IPS DF 4.7 (cell line): Measurements from ENCODE around the gene PTPN9.
"Not testable (repeated sequence)": the region's sequence is repeated elsewhere in the genome, so short reads cannot be mapped to it uniquely, and the experiment has no call there.

Source experiments
- DNase-seq: peaks from one replicate; pipeline ENCODE4 v3.0.0-alpha.2; 2013; ENCODE audit warnings: low spot score; ENCODE audit errors: extremely low read depth

PTPN9 gene

GRCh38 chr15:75532413-75533250, 46.5 kb downstream of the PTPN9 start:
- peak; percentile 38 for DNase-seq

- DNase-seq = no peak
These were observed 48.1 kb downstream of the PTPN9 start for GRCh38 chr15:75531041-75531450.

- no peak for DNase-seq
These were observed 48.9 kb downstream of the PTPN9 start for GRCh38 chr15:75530169-75530568.

- not testable (repeated sequence) for DNase-seq
These were observed 53.4 kb downstream of the PTPN9 start for GRCh38 chr15:75525756-75526155.

GRCh38 chr15:75523011-75523410, 56.1 kb downstream of the PTPN9 start:
- no peak for DNase-seq

GRCh38 chr15:75517233-75517632, 61.9 kb downstream of the PTPN9 start:
- DNase-seq = no peak

DNA sequence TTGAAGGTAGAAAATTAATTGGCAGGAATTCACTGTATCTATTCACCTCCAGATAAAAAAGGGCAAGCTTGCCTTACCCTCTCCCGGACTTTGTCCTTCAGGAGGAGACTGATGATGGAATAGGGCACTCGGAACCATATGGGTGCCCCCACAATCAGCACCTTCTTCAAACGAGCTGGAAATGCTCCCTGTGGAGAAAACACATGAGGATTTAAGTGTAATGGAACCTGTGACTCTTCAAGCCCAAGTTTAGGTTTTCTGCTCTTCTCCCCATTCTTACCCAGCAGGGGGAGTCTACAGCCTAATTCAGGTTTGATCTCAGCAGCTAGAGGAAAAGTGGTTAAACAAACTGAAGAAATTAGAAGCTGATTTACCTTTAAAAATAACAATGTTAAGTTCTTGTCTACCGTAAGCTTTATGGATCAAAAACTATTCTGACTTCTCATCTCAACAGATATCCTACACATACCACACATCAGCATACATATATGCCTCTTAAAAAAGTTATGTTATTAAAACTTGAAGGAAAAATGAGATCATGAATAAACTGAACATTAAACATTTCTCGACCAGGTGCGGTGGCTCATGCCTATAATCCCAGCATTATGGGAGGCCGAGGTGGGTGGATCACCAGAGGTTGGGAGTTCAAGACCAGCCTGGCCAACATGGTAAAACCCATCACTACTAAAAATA, 70.1 kb downstream of the PTPN9 start:
- no peak for DNase-seq

DNA sequence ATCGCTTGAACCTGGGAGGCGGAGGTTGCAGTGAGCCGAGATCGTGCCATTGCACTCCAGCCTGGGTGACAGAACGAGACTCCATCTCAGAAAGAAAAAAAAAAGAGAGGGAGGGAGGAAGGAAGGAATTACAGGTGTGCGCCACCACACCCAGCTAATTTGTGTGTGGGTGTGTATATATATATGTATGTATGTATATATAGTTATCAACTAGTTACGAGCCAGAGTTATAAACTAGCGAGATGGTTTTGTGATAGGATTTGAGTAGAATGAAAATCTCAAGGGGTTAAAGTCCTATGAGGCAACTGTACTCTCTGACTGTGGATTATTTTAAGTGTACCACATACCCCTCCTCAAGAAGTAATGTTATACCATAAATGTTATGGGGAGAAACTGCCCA, 76.8 kb downstream of the PTPN9 start:
- DNase-seq = no peak

GRCh38 chr15:75493732-75494131, 85.4 kb downstream of the PTPN9 start:
- no peak for DNase-seq

- no peak for DNase-seq
These were observed 95.2 kb downstream of the PTPN9 start for GRCh38 chr15:75483961-75484360.

DNA sequence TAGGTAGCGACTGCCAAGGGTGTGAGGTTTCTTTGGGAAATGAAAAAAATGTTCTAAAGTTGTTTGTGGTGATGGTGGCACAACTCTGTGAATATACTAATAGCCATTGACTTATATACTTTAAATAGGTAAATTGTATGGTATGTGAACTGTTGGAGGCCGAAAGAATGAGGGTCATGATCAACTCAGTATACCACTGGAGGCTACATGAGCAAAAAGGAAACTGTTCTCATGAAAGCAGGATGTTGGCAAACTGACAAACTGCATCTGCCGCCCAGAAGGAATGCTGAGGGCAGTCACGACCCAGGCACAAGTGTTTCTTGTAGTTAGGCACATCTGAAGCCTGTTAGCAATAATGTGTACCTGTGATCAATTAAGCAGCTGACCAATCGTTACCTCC, 95.6 kb downstream of the PTPN9 start:
- not testable (repeated sequence) for DNase-seq

- DNase-seq = no peak
These were observed 96.0 kb downstream of the PTPN9 start for GRCh38 chr15:75483106-75483505.

- not testable (repeated sequence) for DNase-seq
These were observed 98.7 kb downstream of the PTPN9 start for GRCh38 chr15:75480463-75480862.

DNA sequence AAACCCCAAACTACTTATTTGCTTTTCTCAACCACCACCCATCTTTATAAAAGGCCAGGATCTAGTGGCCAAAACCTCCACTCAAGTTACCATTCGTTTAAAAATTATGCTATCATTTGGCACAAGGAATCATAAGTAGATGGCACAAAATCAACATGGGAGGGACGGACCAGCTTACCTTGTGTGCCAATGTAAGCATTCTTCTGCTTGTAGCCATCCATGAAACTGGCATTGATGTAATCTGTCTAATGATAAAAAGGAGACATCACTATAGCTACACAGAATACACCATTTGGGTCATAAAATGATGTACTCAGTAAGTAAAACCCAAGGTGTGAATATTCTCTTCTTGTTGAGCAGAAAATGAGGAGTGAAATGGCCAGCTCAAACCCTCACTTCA, 99.4 kb downstream of the PTPN9 start:
- no peak for DNase-seq

DNA sequence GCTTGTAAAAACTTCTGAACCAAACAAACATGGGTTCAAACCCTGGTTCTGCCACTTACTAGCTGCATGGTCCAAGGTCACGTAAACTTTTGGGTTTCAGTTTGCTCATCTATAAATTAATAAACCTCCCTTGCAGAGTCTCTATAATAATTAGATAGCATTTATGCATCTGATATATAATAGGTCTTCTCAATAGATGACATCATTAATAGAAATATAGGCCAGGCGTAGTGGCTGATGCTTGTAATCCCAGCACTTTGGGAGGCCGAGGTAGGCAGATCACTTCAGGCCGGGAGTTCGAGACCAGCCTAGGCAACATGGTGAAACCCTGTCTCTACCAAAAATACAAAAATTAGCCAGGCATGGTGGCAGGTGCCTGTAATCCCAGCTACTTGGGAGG, 102.0 kb downstream of the PTPN9 start:
- not testable (repeated sequence) for DNase-seq

DNA sequence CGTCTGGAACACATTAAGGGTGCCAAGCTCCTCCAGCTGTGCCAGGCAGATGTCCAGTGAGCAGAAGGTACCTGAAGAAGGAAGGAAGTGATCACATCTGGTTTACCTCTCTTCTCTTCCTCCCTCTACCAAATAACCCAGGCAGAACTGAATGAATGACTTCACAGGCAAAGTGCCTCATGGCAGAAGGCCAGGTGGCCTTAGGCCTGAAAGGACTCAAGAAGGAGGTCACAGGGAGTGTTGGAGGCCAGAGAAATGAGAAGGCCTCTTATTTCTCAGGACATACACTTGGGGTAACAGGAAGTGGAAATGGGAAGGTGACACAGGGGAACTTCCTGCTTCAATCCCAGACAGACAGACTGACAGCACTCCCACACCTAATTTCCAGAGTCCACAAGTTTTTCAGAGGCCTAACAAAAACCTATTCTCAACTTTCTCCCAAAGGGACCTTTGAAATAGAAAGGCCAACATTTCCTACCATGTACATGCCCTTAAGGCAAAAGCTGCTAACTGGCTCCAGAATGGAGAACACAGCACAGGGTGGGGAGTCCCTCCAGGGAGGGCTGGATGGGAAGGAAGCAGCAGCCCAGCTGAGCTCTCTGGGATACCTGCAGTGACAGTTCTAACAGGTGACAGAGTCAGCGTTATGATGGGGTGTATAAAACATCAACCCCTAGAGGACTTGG, 110.1 kb downstream of the PTPN9 start:
- DNase-seq = no peak

GRCh38 chr15:75460646-75461045, 118.5 kb downstream of the PTPN9 start:
- no peak for DNase-seq

DNA sequence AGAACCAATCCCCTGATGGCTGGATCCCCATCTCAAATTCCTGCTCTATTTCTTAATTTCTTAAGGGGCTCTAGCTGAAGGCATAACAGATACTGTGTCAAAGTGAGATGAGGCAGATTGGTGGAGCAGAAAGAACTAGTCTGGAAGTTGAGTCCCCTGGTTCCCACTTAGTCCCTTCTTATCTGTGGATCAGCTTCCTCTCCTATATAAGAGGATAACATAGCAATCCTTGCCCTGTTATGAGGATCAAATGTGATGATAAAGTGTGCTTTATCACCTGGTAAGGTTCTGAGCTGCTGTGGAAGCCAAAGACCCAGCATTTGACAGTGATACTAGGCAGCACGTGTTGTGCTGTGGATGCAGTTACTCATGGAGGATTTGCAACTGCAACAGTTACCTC, 119.5 kb downstream of the PTPN9 start:
- no peak for DNase-seq

GRCh38 chr15:75456710-75457109, 122.4 kb downstream of the PTPN9 start:
- no peak for DNase-seq

GRCh38 chr15:75455982-75456531, 123.1 kb downstream of the PTPN9 start:
- DNase-seq = no peak

DNA sequence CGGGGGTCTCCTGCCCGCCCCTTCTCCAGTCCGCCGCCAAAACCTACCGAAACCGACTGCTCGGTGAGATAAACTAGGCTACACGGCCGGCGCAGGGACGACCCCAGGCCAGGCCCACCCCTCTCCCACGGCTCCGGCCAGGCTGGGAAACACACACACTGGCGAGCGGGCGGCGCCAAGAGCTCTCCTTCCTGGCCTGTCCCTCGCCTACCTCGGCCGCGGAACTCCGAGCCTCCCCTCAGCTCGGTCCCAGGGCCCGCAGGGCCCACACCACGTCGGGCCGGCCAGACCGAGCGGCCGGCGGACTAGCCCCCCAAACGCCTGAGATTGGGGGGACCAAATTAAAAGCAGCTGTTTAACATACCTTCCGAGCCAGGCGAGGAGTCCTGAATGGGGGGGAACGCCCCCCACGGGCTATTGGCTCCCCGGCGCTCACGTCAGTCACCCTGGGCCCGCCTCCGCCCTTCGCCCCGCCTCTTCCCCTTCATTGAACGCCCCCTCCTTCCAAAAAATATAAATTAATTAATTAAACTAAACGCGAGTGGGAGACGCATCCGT, 123.6 kb downstream of the PTPN9 start:
- no peak for DNase-seq
